HCT116 (cell line): ENCODE data around the gene GPR68. TPM values are rescaled to one million over a fixed set of nuclear protein-coding genes. Genes with fewer than 3 reads are reported as not detected.

ENCODE experiments used
- ATAC-seq: fragments of 200-7000 bp; cut with Tn5 transposase; 2 replicates; pipeline ENCODE4 v1.9.1; 2020; ENCODE audit warnings: mild to moderate bottlenecking, moderate library complexity
- BruUV-seq: library from RNA; stranded (reverse); fragments of 400-500 nt; replicated peaks from 2 replicates; lab custom pipeline; 2021; lab: Mats Ljungman, UMichigan
- CTCF ChIA-PET: fragments of 300-600 bp; sonication (Branson Sonifier 250); formaldehyde crosslinking; loops from one replicate; lab custom pipeline; 2021; ENCODE audit warnings: antibody characterized with exemption; lab: Charles Lee
- POLR2A ChIA-PET: fragments of 300-600, 350-600 bp; sonication (Branson Sonifier 250); formaldehyde crosslinking; loops from one replicate; lab custom pipeline; 2021; ENCODE audit warnings: antibody characterized with exemption; lab: Charles Lee
- RAD21 ChIA-PET, 2 experiments: fragments of 300-600 bp; sonication (Branson Sonifier 250); formaldehyde crosslinking; loops; one replicate each; lab custom pipeline; 2023; ENCODE audit warnings: low total read pairs in 2 of 2; ENCODE audit not compliant: uncharacterized antibody in 2 of 2, unreplicated experiment in 2 of 2, low non-redundant PET in 1 of 2; lab: Charles Lee
- DNase-seq: peaks from one replicate; pipeline ENCODE4 v3.0.0-alpha.2; 2010; ENCODE audit warnings: low read depth, low spot score
- H2AFZ ChIP-seq: fragments of 200-600 bp; shearing (Covaris generic), sonication (generic); 2 replicates; pipeline ENCODE4 v1.6.1; 2017; ENCODE audit warnings: low read depth, mixed run types, mixed read lengths, antibody characterized with exemption, low read length; ENCODE audit not compliant: poor library complexity, severe bottlenecking
- H3K27ac ChIP-seq: 2 replicates; pipeline ENCODE4 v1.5.1; 2012; ENCODE audit warnings: low read depth, low read length
- H3K27me3 ChIP-seq: fragments of 200-600 bp; sonication (generic); 2 replicates; pipeline ENCODE4 v1.6.1; 2016; ENCODE audit warnings: mixed run types, low read length, mixed read lengths; ENCODE audit not compliant: insufficient read depth
- H3K36me3 ChIP-seq, 2 experiments: fragments of 200-500 bp in 1 of 2; fragments of 200-600 bp in 1 of 2; sonication (Bioruptor generic) in 1 of 2; sonication (generic) in 1 of 2; 2 replicates each; pipeline versions ENCODE4 v1.5.1 to v1.6.1; 2014 to 2016; ENCODE audit warnings: low read length in 2 of 2, inconsistent platforms in 1 of 2, mixed read lengths in 1 of 2, mixed run types in 1 of 2; ENCODE audit not compliant: insufficient read depth in 2 of 2, control insufficient read depth in 1 of 2
- H3K4me1 ChIP-seq, 2 experiments: fragments of 200-600 bp in 1 of 2; sonication (generic) in 1 of 2; 2 replicates each; pipeline versions ENCODE4 v1.5.1 to v1.6.1; 2012 to 2017; ENCODE audit warnings: low read length in 2 of 2, inconsistent platforms in 1 of 2, mild to moderate bottlenecking in 1 of 2, mixed read lengths in 1 of 2, mixed run types in 1 of 2, moderate library complexity in 1 of 2; ENCODE audit not compliant: insufficient read depth in 2 of 2, control insufficient read depth in 1 of 2
- H3K4me2 ChIP-seq: fragments of 200-600 bp; sonication (generic); 2 replicates; pipeline ENCODE4 v1.6.1; 2017; ENCODE audit warnings: mixed run types, low read length, mixed read lengths
- H3K4me3 ChIP-seq, 2 experiments: fragments of 200-600 bp in 1 of 2; sonication (generic) in 1 of 2; replicated peaks in 1 of 2; 2 replicates each; pipeline ENCODE4 v1.5.1; 2011 to 2016; ENCODE audit warnings: low read length in 2 of 2, control low read depth in 1 of 2, low read depth in 1 of 2, mild to moderate bottlenecking in 1 of 2, mixed read lengths in 1 of 2, mixed run types in 1 of 2
- H3K79me2 ChIP-seq: fragments of 200-600 bp; sonication (generic); 2 replicates; pipeline ENCODE4 v1.6.1; 2017; ENCODE audit warnings: mild to moderate bottlenecking, mixed run types, low read length, moderate library complexity, mixed read lengths; ENCODE audit not compliant: insufficient read depth
- H3K9ac ChIP-seq: fragments of 200-600 bp; sonication (generic); 2 replicates; pipeline ENCODE4 v1.6.1; 2016; ENCODE audit warnings: low read length, mixed read lengths
- H3K9me2 ChIP-seq: fragments of 200-600 bp; sonication (generic), shearing (Covaris generic); 2 replicates; pipeline ENCODE4 v1.6.1; 2017; ENCODE audit warnings: mixed run types, mild to moderate bottlenecking, moderate library complexity; ENCODE audit not compliant: insufficient read depth
- H3K9me3 ChIP-seq, 2 experiments: fragments of 200-500 bp in 1 of 2; fragments of 200-600 bp in 1 of 2; sonication (Bioruptor generic) in 1 of 2; sonication (generic) in 1 of 2; 2 replicates each; pipeline ENCODE4 v1.6.1; 2014 to 2017; ENCODE audit warnings: low read length in 2 of 2, mixed read lengths in 2 of 2, inconsistent platforms in 1 of 2, low read depth in 1 of 2, mild to moderate bottlenecking in 1 of 2, mixed run types in 1 of 2, moderate library complexity in 1 of 2; ENCODE audit not compliant: control insufficient read depth in 1 of 2, insufficient read depth in 1 of 2
- H4K20me1 ChIP-seq: fragments of 200-600 bp; sonication (generic), shearing (Covaris generic); 2 replicates; pipeline ENCODE4 v1.6.1; 2017; ENCODE audit warnings: mixed run types, mild to moderate bottlenecking, moderate library complexity; ENCODE audit not compliant: insufficient read depth
- CBX3 ChIP-seq: IDR thresholded peaks from 2 replicates; pipeline ENCODE4 v1.6.1; 2012; ENCODE audit warnings: low read depth
- CEBPB ChIP-seq: IDR thresholded peaks from 2 replicates; pipeline ENCODE4 v1.6.1; 2012; ENCODE audit warnings: low read depth
- EGR1 ChIP-seq: IDR thresholded peaks from 2 replicates; pipeline ENCODE4 v1.6.1; 2012; ENCODE audit warnings: low read depth
- ELF1 ChIP-seq: IDR thresholded peaks from 2 replicates; pipeline ENCODE4 v1.6.1; 2012; ENCODE audit warnings: low read depth, borderline replicate concordance
- EZH2phosphoT487 ChIP-seq: fragments of 200-600 bp; IDR thresholded peaks from 2 replicates; pipeline ENCODE4 v1.6.1; 2018; ENCODE audit warnings: antibody characterized with exemption, borderline replicate concordance
- FOSL1 ChIP-seq: IDR thresholded peaks from 2 replicates; pipeline ENCODE4 v1.6.1; 2012; ENCODE audit warnings: low read depth
- SIN3A ChIP-seq: IDR thresholded peaks from 2 replicates; pipeline ENCODE4 v1.6.1; 2012; ENCODE audit warnings: low read depth
- SP1 ChIP-seq: IDR thresholded peaks from 2 replicates; pipeline ENCODE4 v1.6.1; 2012; ENCODE audit warnings: low read depth
- SRF ChIP-seq: IDR thresholded peaks from 2 replicates; pipeline ENCODE4 v1.6.1; 2012; ENCODE audit warnings: low read depth
- YY1 ChIP-seq: IDR thresholded peaks from 2 replicates; pipeline ENCODE4 v1.6.1; 2011; ENCODE audit warnings: low read length, low read depth, moderate library complexity, mild to moderate bottlenecking; ENCODE audit not compliant: insufficient replicate concordance; ENCODE audit errors: extremely low read depth
- ZBTB33 ChIP-seq: IDR thresholded peaks from 2 replicates; pipeline ENCODE4 v1.6.1; 2011; ENCODE audit warnings: mild to moderate bottlenecking, low read length, moderate library complexity; ENCODE audit not compliant: insufficient replicate concordance; ENCODE audit errors: extremely low read depth
- ZFX ChIP-seq: fragments of 450-650 bp; IDR thresholded peaks from 2 replicates; pipeline ENCODE4 v1.6.1; 2017
- intact Hi-C: fragments of 100-400 bp; cut with micrococcal nuclease; formaldehyde crosslinking; loops from 2 replicates; pipeline ENCODE4 v1.10.0; 2022
- total RNA-seq: library from RNA; stranded (reverse); gene quantifications from one replicate; pipeline ENCODE4 v1.2.1, GENCODE V29; 2021; ENCODE audit not compliant: unreplicated experiment
- TF ChIP-seq, protein P1 (sequence below): IDR thresholded peaks from 2 replicates; pipeline ENCODE4 v1.6.1; 2012

Gene GPR68
- total RNA-seq, 1 experiment from 2014 or later: not detected

- Histone ChIP-seq H3K9ac (no peak overlapping the region), H2AFZ (no peak overlapping the region), H3K27ac (no peak overlapping the region), H4K20me1 (no peaks in the 10 kb centered on the region), H3K27me3 (no peaks in the 10 kb centered on the region), H3K9me2 (no peaks in the 10 kb centered on the region), H3K36me3 (no peaks in the 10 kb centered on the region; a peak in 2 of 4 replicates), H3K4me1 (no peaks in the 10 kb centered on the region; a peak in 1 of 4 replicates), H3K79me2 (no peaks in the 10 kb centered on the region), H3K4me2 (no peak overlapping the region), H3K9me3 (no peaks in the 10 kb centered on the region), H3K4me3 (no peak overlapping the region)
- ATAC-seq (no peak), DNase-seq (no peak)
- intact Hi-C loops: no loop called here
- RAD21 ChIA-PET: no interaction called here
- BruUV-seq: no TSS peak
- CTCF ChIA-PET: no interaction called here
- no peak for TF ChIP-seq SRF
- TF ChIP-seq FOSL1: no peak
- TF ChIP-seq CEBPB: no peak
- TF ChIP-seq SP1: no peak
- no peak for TF ChIP-seq SIN3A
- no peak for TF ChIP-seq CBX3
- no peak for TF ChIP-seq EZH2phosphoT487
- TF ChIP-seq ZBTB33: no peak
- TF ChIP-seq EGR1: no peak
- TF ChIP-seq YY1: no peak
- no peak for TF ChIP-seq ELF1
- TF ChIP-seq ZFX: no peak
- TF ChIP-seq, protein P1, sequence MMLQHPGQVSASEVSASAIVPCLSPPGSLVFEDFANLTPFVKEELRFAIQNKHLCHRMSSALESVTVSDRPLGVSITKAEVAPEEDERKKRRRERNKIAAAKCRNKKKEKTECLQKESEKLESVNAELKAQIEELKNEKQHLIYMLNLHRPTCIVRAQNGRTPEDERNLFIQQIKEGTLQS: no peak
- POLR2A ChIA-PET: no interaction called here
These were observed 39.8 kb upstream of the GPR68 start for GRCh38 chr14:91284146-91284790.
